ENCODE measurements around the gene GPX4.

Gene GPX4

DNA sequence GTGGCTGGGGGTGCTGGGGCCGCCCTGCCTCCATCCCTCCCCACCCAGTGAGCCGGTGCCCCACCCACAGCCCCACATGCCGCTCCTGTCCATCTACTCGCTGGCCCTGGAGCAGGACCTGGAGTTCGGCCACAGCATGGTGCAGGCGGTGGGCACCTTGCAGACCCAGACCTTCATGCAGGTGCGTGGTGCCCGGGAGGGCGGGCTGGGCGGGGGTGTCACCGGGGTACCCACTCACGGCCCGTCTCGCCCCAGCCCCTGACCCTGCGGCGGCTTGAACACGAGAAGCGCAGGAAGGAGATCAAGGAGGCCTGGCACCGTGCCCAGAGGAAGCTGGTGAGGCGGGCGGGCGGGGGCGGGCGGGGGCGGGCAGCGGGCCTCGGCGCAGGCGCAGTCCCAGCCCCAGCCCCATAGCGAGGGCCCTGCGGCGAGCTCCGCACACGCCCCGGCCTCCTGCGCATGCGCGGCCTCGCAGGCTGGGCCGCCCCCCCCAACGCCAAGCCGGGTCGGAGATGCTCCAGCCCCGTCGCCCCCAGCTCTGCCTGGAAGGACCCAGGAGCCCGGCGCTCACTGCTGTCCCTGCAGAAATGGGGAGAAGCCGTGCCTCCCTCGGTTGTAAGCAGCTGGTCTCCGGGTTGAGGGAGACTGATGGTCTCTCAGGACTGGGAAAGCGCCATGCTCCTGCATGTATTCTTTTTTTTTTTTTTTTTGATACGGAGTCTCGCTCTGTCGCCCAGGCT is 29.1 kb upstream of the GPX4 start:
- H3K4me3 ChIP-seq (ENCODE audit: low read depth, low read length): no peak overlapping the region
- TF ChIP-seq, protein P1, sequence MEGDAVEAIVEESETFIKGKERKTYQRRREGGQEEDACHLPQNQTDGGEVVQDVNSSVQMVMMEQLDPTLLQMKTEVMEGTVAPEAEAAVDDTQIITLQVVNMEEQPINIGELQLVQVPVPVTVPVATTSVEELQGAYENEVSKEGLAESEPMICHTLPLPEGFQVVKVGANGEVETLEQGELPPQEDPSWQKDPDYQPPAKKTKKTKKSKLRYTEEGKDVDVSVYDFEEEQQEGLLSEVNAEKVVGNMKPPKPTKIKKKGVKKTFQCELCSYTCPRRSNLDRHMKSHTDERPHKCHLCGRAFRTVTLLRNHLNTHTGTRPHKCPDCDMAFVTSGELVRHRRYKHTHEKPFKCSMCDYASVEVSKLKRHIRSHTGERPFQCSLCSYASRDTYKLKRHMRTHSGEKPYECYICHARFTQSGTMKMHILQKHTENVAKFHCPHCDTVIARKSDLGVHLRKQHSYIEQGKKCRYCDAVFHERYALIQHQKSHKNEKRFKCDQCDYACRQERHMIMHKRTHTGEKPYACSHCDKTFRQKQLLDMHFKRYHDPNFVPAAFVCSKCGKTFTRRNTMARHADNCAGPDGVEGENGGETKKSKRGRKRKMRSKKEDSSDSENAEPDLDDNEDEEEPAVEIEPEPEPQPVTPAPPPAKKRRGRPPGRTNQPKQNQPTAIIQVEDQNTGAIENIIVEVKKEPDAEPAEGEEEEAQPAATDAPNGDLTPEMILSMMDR (IDR thresholded peaks at IDR 0.05; ENCODE audit: borderline replicate concordance, insufficient read depth, low read depth, low read length): no peak

DNA sequence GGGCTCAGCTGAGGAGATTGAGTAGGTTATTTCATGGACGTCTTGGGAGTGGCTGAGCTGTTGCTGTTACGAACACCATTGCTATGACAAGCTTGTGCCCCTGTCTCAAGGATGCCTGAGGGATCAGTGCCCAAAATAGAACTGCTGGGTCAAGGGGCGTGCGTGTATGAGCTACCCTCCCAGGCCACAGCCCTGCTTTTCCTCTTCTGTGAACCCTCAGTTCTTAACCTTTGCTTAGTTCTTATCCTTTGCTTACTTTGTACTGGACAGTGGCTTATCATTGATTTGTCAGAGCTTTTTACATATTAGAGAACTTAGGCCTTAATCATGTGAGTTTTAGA is 27.8 kb upstream of the GPX4 start:
- no peak overlapping the region for H3K4me3 ChIP-seq (ENCODE audit: low read depth, low read length)
- TF ChIP-seq, protein P1 (IDR thresholded peaks at IDR 0.05; ENCODE audit: borderline replicate concordance, insufficient read depth, low read depth, low read length): no peak

DNA sequence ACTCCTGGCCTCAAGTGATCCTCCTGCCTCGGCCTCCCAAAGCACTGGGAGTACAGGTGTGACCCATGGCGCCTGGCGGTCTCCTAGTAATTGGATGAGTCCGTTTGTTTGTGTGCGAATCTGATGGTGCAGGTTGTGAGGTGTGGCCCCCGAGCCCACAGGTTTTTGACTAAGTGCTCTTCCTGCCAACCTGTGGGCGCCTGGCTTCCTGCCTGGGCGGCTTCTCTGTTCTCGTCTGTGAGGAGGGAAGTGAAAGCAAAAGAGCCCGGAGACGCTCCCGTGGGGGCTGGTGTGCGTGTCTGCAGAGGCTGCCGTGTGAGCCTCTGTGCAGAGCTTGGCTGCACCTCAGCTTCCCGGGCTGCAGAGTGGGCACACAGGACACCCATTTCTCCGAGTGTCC is 26.8 kb upstream of the GPX4 start:
- H3K4me3 ChIP-seq (ENCODE audit: low read depth, low read length): no peak overlapping the region
- TF ChIP-seq, protein P1 (IDR thresholded peaks at IDR 0.05; ENCODE audit: borderline replicate concordance, insufficient read depth, low read depth, low read length): no peak

DNA sequence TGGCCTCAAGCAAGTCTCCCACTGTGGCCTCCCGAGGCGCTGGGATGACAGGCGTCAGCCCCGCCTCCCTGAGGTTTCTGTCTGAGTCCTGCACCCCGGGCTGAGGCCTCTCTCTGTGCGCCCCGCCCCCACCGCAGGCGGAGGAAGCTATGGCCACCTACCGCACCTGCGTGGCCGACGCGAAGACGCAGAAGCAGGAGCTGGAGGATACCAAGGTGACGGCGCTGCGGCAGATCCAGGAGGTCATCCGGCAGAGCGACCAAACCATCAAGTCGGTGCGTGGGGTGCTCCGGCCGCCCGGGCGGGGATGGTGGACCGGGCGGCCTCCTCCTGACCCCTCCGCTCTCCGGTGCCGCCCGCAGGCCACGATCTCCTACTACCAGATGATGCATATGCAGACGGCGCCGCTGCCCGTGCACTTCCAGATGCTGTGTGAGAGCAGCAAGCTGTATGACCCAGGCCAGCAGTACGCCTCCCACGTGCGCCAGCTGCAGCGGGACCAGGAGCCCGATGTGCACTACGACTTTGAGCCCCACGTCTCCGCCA is 24.2 kb upstream of the GPX4 start:
- TF ChIP-seq, protein P1 (IDR thresholded peaks at IDR 0.05; ENCODE audit: borderline replicate concordance, insufficient read depth, low read depth, low read length): no peak
- H3K4me3 ChIP-seq (ENCODE audit: low read depth, low read length): no peak overlapping the region

DNA sequence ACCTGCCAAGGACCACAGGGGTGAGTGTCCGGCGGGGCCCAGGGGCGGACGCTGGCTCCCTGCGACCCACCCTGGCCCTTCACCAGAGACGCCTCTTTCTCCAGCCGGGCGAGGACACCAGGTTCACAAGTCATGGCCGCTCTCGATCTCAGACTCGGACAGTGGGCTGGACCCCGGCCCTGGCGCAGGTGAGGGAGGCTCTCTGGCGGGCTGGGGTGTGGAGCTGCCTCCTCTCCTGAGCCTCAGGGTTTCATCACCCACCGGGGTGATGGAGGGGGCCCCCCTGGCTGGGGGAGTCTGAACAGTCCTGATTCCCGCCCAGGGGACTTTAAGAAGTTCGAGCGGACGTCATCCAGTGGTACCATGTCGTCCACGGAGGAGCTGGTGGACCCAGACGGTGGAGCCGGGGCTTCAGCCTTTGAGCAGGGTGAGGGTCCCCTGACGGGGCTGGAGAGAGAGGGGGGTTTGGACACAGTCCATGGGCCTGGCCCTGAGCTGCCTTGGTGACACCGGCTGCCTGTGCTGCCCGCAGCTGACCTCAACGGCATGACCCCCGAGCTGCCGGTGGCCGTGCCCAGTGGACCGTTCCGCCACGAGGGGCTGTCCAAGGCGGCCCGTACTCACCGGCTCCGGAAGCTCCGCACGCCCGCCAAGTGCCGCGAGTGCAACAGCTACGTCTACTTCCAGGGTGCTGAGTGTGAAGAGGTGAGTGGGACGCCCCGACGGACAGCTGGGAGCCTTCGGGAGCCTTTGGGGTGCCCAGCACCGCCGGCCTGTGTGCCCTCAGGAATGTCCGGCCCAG is 23.2 kb upstream of the GPX4 start:
- H3K4me3 ChIP-seq (ENCODE audit: low read depth, low read length): no peak overlapping the region
- TF ChIP-seq, protein P1 (IDR thresholded peaks at IDR 0.05; ENCODE audit: borderline replicate concordance, insufficient read depth, low read depth, low read length): no peak

DNA sequence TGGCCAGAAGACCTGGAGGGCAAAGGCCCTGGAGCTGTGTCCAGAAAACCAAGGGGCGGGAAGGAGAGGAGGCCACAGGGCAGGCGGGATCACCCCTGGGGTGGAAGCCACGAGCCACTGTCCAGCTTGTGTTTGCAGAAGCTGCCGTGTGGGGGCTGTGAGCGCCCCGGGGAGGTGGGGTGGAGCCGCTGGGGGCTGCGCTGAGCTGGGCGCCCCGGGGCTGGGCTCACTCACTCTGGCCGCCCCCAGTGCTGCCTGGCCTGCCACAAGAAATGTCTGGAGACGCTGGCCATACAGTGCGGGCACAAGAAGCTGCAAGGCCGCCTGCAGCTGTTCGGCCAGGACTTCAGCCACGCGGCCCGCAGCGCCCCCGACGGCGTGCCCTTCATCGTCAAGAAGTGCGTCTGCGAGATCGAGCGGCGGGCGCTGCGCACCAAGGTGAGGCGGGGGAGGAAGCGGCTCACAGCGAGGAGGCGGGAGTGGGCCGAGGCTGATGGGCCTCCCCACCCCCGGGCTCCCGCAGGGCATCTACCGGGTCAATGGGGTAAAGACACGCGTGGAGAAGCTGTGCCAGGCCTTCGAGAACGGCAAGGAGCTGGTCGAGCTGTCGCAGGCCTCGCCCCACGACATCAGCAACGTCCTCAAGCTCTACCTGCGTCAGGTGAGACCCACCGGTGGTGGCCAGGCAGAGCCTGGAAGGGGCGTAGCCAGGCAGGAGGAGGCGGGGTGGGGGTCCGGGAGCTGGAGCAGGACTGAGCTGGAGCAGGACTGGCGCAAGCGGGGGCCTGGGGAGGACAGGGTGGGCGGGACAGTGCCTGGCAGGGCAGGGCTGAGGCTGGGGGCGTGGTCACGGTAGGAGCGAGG is 22.3 kb upstream of the GPX4 start:
- TF ChIP-seq, protein P1 (IDR thresholded peaks at IDR 0.05; ENCODE audit: borderline replicate concordance, insufficient read depth, low read depth, low read length): no peak
- H3K4me3 ChIP-seq (ENCODE audit: low read depth, low read length): no peak overlapping the region

Measured in GM12875 (cell line).